ENCODE results near the gene PNKD. TPM values are rescaled to one million over a fixed set of nuclear protein-coding genes. Genes with fewer than 3 reads are reported as not detected.

The PNKD gene
- polyA plus RNA-seq, 2 of the 4 experiments (the other 2 are of a cell fraction): 46.2 to 51.7 TPM

DNA sequence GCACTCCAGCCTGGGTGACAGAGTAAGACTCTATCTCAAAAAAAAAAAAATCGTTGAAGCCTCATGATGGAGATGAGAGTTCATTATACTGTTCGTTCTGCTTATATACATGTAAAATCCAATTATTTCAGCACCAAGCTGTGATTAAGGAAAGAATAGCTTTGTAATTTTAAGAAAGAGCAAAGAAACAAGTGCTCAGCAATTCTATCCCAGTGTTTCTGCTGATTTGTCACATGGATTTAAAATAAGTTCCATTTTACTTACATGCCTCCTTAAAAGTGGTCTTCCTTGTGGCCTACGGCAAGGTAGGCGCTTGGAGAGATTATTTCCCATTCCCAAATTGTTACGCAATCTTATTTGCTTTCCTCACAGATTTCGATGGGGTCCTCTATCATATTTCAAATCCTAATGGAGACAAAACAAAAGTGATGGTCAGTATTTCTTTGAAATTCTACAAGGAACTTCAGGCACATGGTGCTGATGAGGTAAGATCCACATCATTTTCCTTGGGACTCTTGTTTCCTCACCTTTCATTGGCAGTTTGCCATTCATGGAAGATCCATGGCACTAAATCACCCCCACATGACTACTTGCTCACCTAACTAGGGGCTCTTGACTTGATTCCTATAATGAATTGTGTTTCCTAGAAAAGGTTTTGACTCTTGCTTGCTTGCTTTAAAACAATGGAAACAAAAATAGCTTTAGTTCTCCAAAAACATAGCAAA, 41.8 kb upstream of the PNKD start:
- Histone ChIP-seq H3K4me3 (no peak overlapping the region), H3K9me3 (no peaks in the 10 kb centered on the region), H3K4me1 (peaks cover 27% of the 10 kb centered on the region), H3K27ac (0 out of 6 replicates have a peak overlapping the region, but pooled peaks of 1 of the 2 experiments have one; percentile 6), H3K4me2 (peak overlapping the region; percentile 27)
- ChIA-PET POLR2A (interaction anchor here (0.6 to 0.9 kb wide), 2 partner anchors 11 to 431 kb away, joined by 3 read pairs; partner anchors contain the start of genes ARPC2, BCS1L and ZNF142), CTCF (interaction anchor here (1.8 to 2.6 kb wide), 4 partner anchors 9 to 43 kb away, joined by 5 to 8 read pairs (median 8); partner anchors contain the start of gene GPBAR1)
- no peak for ATAC-seq
- DNase-seq (ENCODE audit: low read depth in 1 of 2, low spot score in 1 of 2): peak in 1 of 2 experiments; percentile 20
- FAIRE-seq: no peak
- no peak for TF ChIP-seq TP53 (CRISPR knock-in tag; IDR thresholded peaks at IDR 0.05)
- peak; percentile 54 to 90 for TF ChIP-seq CEBPB (IDR thresholded peaks at IDR 0.05)
- TF ChIP-seq HEYL (CRISPR knock-in tag; IDR thresholded peaks at IDR 0.05): no peak
- peak; percentile 43 for TF ChIP-seq MAFK (IDR thresholded peaks at IDR 0.05; ENCODE audit: partially characterized antibody)
- 89% methylated on average over 6 of the region's 6 CpGs for WGBS (ENCODE audit: missing lambda C conversion rate)

- TF ChIP-seq FOSB (CRISPR knock-in tag; IDR thresholded peaks at IDR 0.05) (no peak), EHF (CRISPR knock-in tag; IDR thresholded peaks at IDR 0.05) (no peak)
- Histone ChIP-seq H3K4me3 (no peak overlapping the region), H3K9me3 (no peaks in the 10 kb centered on the region), H3K4me2 (peak overlapping the region; percentile 27; the same call in 2 of the 3 replicates), H3K27ac (0 out of 6 replicates have a peak overlapping the region, but pooled peaks of 1 of the 2 experiments have one; percentile 12), H3K4me1 (peaks cover 29% of the 10 kb centered on the region)
- CTCF ChIA-PET: interaction anchor here (1.1 to 2.6 kb wide), 5 partner anchors 9 to 44 kb away, joined by 3 to 8 read pairs (median 7); partner anchors contain the start of gene GPBAR1
- POLR2A ChIA-PET: interaction anchor here (0.9 kb wide), 1 partner anchor 12 kb away, joined by 3 read pairs; the partner anchor contains the start of gene ARPC2
- peak in 1 of 2 experiments; percentile 23 for DNase-seq (ENCODE audit: low read depth in 1 of 2, low spot score in 1 of 2)
- no peak for FAIRE-seq
- 27% methylated on average over 3 of the region's 3 CpGs for WGBS (ENCODE audit: missing lambda C conversion rate)
- peak in 1 of 2 experiments; percentile 60; a peak in 3 of 6 replicates for ATAC-seq
Observed at GRCh38 chr2:218229239-218229638, 41.1 kb upstream of the PNKD start.

DNA sequence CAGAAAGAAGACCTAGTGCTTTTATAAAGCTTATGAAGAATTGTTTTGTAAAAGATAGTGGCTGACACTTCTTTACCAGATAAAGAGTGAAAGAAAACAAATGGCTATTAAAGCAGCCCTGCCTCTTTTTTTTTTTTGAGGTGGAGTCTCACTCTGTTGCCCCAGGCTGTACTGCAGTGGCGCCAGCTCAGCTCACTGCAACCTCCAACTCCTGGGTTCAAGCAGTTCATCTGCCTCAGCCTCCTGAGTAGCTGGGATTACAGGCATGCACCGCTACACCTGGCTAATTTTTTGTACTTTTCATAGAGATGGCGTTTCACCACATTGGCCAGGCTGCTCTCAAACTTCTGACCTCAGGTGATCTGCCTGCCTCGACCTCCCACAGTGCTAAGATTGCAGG, 40.5 kb upstream of the PNKD start:
- H3K4me2 ChIP-seq: peak overlapping the region; percentile 27; the same call in 2 of the 3 replicates
- ATAC-seq (peak in 1 of 2 experiments; percentile 21; a peak in 1 of 6 replicates), FAIRE-seq (no peak), DNase-seq (ENCODE audit: low read depth in 1 of 2, low spot score in 1 of 2) (no peak)
- WGBS (ENCODE audit: missing lambda C conversion rate): 81% methylated on average over 4 of the region's 4 CpGs
- CTCF ChIA-PET: interaction anchor here (1.1 to 2.6 kb wide), 5 partner anchors 10 to 44 kb away, joined by 3 to 8 read pairs (median 7); partner anchors contain the start of gene GPBAR1
- H3K9me3 ChIP-seq: no peaks in the 10 kb centered on the region
- peak overlapping the region in 1 of 2 experiments; percentile 63; a peak in 3 of 6 replicates for H3K27ac ChIP-seq
- no peak overlapping the region for H3K4me3 ChIP-seq
- TF ChIP-seq MYC (IDR thresholded peaks at IDR 0.05; ENCODE audit: borderline replicate concordance, low read length) (no peak), HOXB5 (CRISPR knock-in tag; IDR thresholded peaks at IDR 0.05) (no peak), NFE2L2 (conservative IDR thresholded peaks at IDR 0.05; ENCODE audit: low read length) (no peak), RARB (CRISPR knock-in tag; IDR thresholded peaks at IDR 0.05) (no peak), RFX5 (IDR thresholded peaks at IDR 0.05) (no peak), JUNB (IDR thresholded peaks at IDR 0.05) (no peak), TFCP2L1 (CRISPR knock-in tag; IDR thresholded peaks at IDR 0.05) (no peak)
- TF ChIP-seq, protein P1, sequence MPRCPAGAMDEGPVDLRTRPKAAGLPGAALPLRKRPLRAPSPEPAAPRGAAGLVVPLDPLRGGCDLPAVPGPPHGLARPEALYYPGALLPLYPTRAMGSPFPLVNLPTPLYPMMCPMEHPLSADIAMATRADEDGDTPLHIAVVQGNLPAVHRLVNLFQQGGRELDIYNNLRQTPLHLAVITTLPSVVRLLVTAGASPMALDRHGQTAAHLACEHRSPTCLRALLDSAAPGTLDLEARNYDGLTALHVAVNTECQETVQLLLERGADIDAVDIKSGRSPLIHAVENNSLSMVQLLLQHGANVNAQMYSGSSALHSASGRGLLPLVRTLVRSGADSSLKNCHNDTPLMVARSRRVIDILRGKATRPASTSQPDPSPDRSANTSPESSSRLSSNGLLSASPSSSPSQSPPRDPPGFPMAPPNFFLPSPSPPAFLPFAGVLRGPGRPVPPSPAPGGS (IDR thresholded peaks at IDR 0.05): no peak
- POLR2A ChIA-PET: no interaction called here
- H3K4me1 ChIP-seq: peaks cover 34% of the 10 kb centered on the region

- ChIA-PET CTCF (interaction anchor here (1.0 to 2.6 kb wide), 4 partner anchors 14 to 41 kb away, joined by 3 to 5 read pairs (median 4); partner anchors contain the start of gene GPBAR1), POLR2A (interaction anchor here (1.5 kb wide), 1 partner anchor 39 kb away, joined by 3 read pairs; the partner anchor contains the start of genes AAMP and PNKD)
- DNase-seq (ENCODE audit: low read depth in 1 of 2, low spot score in 1 of 2) (peak; percentile 35 to 66), FAIRE-seq (no peak), ATAC-seq (peak; percentile 87 to 92)
- H3K27ac ChIP-seq: no peak overlapping the region
- H3K4me2 ChIP-seq: no peak overlapping the region
- no peak overlapping the region for H3K4me3 ChIP-seq
- peaks cover 34% of the 10 kb centered on the region for H3K4me1 ChIP-seq
- no peaks in the 10 kb centered on the region for H3K9me3 ChIP-seq
- 11% methylated on average over 1 of the region's 1 CpG for WGBS (ENCODE audit: missing lambda C conversion rate)
- TF ChIP-seq KDM5A (IDR thresholded peaks at IDR 0.05) (no peak), KDM1A (IDR thresholded peaks at IDR 0.05; ENCODE audit: low read depth) (no peak), USF2 (IDR thresholded peaks at IDR 0.05) (no peak), MAFK (IDR thresholded peaks at IDR 0.05; ENCODE audit: partially characterized antibody) (no peak), ZNF302 (CRISPR knock-in tag; IDR thresholded peaks at IDR 0.05) (no peak), ESRRA (IDR thresholded peaks at IDR 0.05; ENCODE audit: borderline replicate concordance, low read length) (no peak), EHMT2 (IDR thresholded peaks at IDR 0.05; ENCODE audit: low read depth) (no peak), BHLHE40 (IDR thresholded peaks at IDR 0.05; ENCODE audit: low read depth, low read length) (no peak), NFE2L2 (conservative IDR thresholded peaks at IDR 0.05; ENCODE audit: low read length) (no peak), HOXB13 (CRISPR knock-in tag; IDR thresholded peaks at IDR 0.05; ENCODE audit: low read depth) (no peak), TP53 (CRISPR knock-in tag; IDR thresholded peaks at IDR 0.05) (no peak), SREBF2 (IDR thresholded peaks at IDR 0.05) (no peak), ZSCAN20 (CRISPR knock-in tag; IDR thresholded peaks at IDR 0.05) (no peak), CHD2 (IDR thresholded peaks at IDR 0.05; ENCODE audit: low read length, partially characterized antibody) (no peak), HOXB5 (CRISPR knock-in tag; IDR thresholded peaks at IDR 0.05) (no peak), CTCF (IDR thresholded peaks at IDR 0.05) (no peak), CEBPB (IDR thresholded peaks at IDR 0.05) (no peak)
Observed at GRCh38 chr2:218230882-218231281, 39.4 kb upstream of the PNKD start.
